ENCODE data around the gene HDAC2.

Gene HDAC2

GRCh38 chr6:113907102-113907815, 63.7 kb downstream of the HDAC2 start:
- peaks cover 11% of the 10 kb centered on the region for H3K4me1 ChIP-seq (ENCODE audit: insufficient read depth, low read length)
- no peaks in the 10 kb centered on the region for H3K27me3 ChIP-seq (ENCODE audit: control insufficient read depth in 1 of 2, insufficient read depth in 2 of 2, low read length in 2 of 2)
- H3K9me3 ChIP-seq (ENCODE audit: low read length), result no peaks in the 10 kb centered on the region
- H3K9ac ChIP-seq (ENCODE audit: low read length), result no peak overlapping the region
- no peak overlapping the region for H3K4me3 ChIP-seq (ENCODE audit: low read depth in 1 of 2, low read length in 2 of 2)
- H3K36me3 ChIP-seq (ENCODE audit: insufficient read depth, low read length), result no peaks in the 10 kb centered on the region
- no peak overlapping the region for H3K27ac ChIP-seq (ENCODE audit: low read depth, low read length)

- Histone ChIP-seq H3K9ac (ENCODE audit: low read length) (peak overlapping the region; percentile 10), H3K27me3 (ENCODE audit: control insufficient read depth in 1 of 2, insufficient read depth in 2 of 2, low read length in 2 of 2) (no peaks in the 10 kb centered on the region), H3K27ac (ENCODE audit: low read depth, low read length) (peak overlapping the region; percentile 9), H3K36me3 (ENCODE audit: insufficient read depth, low read length) (no peaks in the 10 kb centered on the region), H3K4me3 (ENCODE audit: low read depth in 1 of 2, low read length in 2 of 2) (peak overlapping the region in 1 of 2 donors; percentile 15), H3K9me3 (ENCODE audit: low read length) (no peaks in the 10 kb centered on the region), H3K4me1 (ENCODE audit: insufficient read depth, low read length) (peaks cover 16% of the 10 kb centered on the region)
Measured at GRCh38 chr6:113903666-113904330, 67.2 kb downstream of the HDAC2 start.

DNA sequence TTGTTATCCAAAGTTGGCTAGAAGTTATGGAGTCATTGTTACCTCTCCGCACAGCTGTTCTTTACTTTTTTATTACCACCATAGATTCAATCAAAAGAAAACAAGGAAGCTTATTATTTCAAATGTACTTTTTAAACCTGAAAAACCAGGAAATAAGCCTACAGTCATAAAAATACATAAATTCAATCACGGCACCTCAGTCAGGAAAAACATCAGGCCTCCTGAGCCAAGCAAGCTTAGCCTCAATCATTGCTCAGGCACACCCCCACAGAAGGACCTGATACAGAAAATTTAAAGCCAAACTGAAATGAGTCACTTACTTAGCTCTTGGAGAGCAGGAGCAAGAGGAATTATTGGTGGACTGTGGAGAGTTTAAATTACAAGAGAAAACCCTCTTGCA, 69.5 kb downstream of the HDAC2 start:
- H3K36me3 ChIP-seq (ENCODE audit: insufficient read depth, low read length), result no peaks in the 10 kb centered on the region
- H3K4me3 ChIP-seq (ENCODE audit: low read depth in 1 of 2, low read length in 2 of 2), result no peak overlapping the region
- H3K27me3 ChIP-seq (ENCODE audit: control insufficient read depth in 1 of 2, insufficient read depth in 2 of 2, low read length in 2 of 2), result no peaks in the 10 kb centered on the region
- H3K9ac ChIP-seq (ENCODE audit: low read length), result no peak overlapping the region
- H3K4me1 ChIP-seq (ENCODE audit: insufficient read depth, low read length), result peaks cover 17% of the 10 kb centered on the region
- no peak overlapping the region for H3K27ac ChIP-seq (ENCODE audit: low read depth, low read length)
- no peaks in the 10 kb centered on the region for H3K9me3 ChIP-seq (ENCODE audit: low read length)

DNA sequence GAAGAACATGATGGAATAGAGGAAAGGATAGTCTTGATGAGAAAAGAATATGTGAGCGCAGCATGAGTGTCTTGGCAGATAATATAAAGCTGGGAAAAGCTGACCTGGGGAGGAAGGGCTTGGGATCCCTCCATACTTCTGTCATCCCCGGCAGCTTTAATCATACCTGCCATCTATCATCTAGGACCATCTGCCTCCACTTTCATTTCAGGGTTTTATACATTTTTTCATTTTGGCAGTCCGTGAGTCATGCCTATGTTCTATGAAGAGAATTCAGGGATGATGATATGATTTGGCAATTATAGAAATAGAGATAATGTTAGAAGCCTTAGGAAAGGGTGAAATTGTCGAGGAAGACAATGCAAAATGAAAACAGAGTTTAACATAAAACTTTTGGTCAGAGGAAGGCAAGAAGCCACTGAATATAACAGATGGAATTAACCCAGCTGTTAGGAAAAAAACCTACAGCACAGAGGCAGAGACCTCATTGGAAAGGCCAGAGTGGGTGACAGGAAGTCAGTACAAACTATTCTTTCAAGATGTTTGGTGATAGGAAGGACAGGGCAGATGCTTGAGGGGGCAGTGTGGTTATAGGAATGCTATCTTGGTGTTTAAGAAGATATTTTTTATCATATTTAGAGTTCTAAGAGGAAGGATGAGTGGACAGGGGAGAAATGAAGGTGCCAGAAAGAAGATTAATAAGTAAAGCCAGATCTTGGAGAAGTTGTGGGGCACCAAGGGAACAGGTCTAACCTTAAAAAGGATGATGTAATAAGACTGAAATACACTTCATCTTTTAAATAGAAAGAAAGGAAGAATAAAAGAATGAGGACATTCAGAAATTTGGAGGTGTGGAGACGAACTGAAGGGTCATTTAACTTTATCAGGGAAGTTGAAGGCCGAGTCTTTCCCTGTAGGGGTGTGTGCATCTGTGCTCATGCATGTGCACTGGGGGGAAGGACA, 76.0 kb downstream of the HDAC2 start:
- Histone ChIP-seq H3K9ac (ENCODE audit: low read length) (no peak overlapping the region), H3K4me1 (ENCODE audit: insufficient read depth, low read length) (peaks cover 10% of the 10 kb centered on the region), H3K27ac (ENCODE audit: low read depth, low read length) (no peak overlapping the region), H3K4me3 (ENCODE audit: low read depth in 1 of 2, low read length in 2 of 2) (no peak overlapping the region), H3K9me3 (ENCODE audit: low read length) (no peaks in the 10 kb centered on the region), H3K27me3 (ENCODE audit: control insufficient read depth in 1 of 2, insufficient read depth in 2 of 2, low read length in 2 of 2) (no peaks in the 10 kb centered on the region), H3K36me3 (ENCODE audit: insufficient read depth, low read length) (no peaks in the 10 kb centered on the region)

GRCh38 chr6:113893866-113894265, 77.1 kb downstream of the HDAC2 start:
- no peaks in the 10 kb centered on the region for H3K9me3 ChIP-seq (ENCODE audit: low read length)
- H3K4me1 ChIP-seq (ENCODE audit: insufficient read depth, low read length), result peaks cover 10% of the 10 kb centered on the region

DNA sequence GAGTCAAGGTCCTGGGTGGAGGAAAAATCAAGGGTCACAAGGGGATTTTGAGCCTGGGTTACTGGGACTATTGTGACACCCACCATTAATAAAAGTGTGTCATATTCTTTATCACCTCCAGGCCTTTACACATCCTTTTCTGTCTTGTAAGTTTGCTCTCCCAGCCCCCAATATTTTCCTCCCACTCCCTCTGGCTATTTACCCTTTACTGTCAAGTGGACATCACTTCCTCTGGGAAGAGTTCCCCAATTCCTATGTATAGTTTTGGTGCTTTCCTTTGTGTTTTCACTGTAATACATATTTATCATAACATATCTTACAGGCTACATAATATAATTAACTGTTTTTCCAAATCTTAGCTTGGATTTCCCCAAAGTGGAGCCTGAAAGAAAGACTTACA, 77.5 kb downstream of the HDAC2 start:
- no peaks in the 10 kb centered on the region for H3K9me3 ChIP-seq (ENCODE audit: low read length)
- peaks cover 10% of the 10 kb centered on the region for H3K4me1 ChIP-seq (ENCODE audit: insufficient read depth, low read length)
- no peak overlapping the region for H3K27ac ChIP-seq (ENCODE audit: low read depth, low read length)
- no peaks in the 10 kb centered on the region for H3K27me3 ChIP-seq (ENCODE audit: control insufficient read depth in 1 of 2, insufficient read depth in 2 of 2, low read length in 2 of 2)
- no peak overlapping the region for H3K9ac ChIP-seq (ENCODE audit: low read length)
- no peaks in the 10 kb centered on the region for H3K36me3 ChIP-seq (ENCODE audit: insufficient read depth, low read length)
- no peak overlapping the region for H3K4me3 ChIP-seq (ENCODE audit: low read depth in 1 of 2, low read length in 2 of 2)

More at GRCh38 chr6:113893866-113894265, 77.1 kb downstream of the HDAC2 start:
- H3K4me3 ChIP-seq (ENCODE audit: low read depth in 1 of 2, low read length in 2 of 2), result no peak overlapping the region
- H3K27ac ChIP-seq (ENCODE audit: low read depth, low read length), result no peak overlapping the region
- H3K36me3 ChIP-seq (ENCODE audit: insufficient read depth, low read length), result no peaks in the 10 kb centered on the region
- H3K27me3 ChIP-seq (ENCODE audit: control insufficient read depth in 1 of 2, insufficient read depth in 2 of 2, low read length in 2 of 2), result no peaks in the 10 kb centered on the region
- H3K9ac ChIP-seq (ENCODE audit: low read length), result no peak overlapping the region

GRCh38 chr6:113888956-113889630, 81.9 kb downstream of the HDAC2 start:
- Histone ChIP-seq H3K9me3 (ENCODE audit: low read length) (no peaks in the 10 kb centered on the region), H3K9ac (ENCODE audit: low read length) (no peak overlapping the region), H3K4me3 (ENCODE audit: low read depth in 1 of 2, low read length in 2 of 2) (no peak overlapping the region), H3K27me3 (ENCODE audit: control insufficient read depth in 1 of 2, insufficient read depth in 2 of 2, low read length in 2 of 2) (no peaks in the 10 kb centered on the region), H3K27ac (ENCODE audit: low read depth, low read length) (no peak overlapping the region), H3K4me1 (ENCODE audit: insufficient read depth, low read length) (no peaks in the 10 kb centered on the region), H3K36me3 (ENCODE audit: insufficient read depth, low read length) (no peaks in the 10 kb centered on the region)

DNA sequence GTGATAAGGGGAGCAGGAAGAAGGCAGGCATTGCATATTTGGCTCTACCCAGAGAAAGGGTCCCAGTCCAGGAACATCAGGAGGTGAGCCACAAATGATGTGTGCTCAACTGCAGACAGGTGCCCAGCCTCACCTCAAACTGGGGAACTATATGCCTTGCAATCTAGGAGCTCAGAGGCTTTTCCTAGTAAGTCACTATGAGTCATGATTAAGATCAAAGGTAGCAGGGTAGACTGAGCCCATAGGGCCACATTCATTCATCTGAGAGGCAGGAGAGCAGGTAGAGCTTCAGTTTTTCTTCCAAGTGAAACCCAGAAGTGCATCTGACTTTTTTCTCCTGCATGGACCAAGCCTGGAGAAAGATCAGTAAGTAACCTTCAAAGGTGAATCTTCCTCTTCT, 82.5 kb downstream of the HDAC2 start:
- Histone ChIP-seq H3K9ac (ENCODE audit: low read length) (no peak overlapping the region), H3K9me3 (ENCODE audit: low read length) (no peaks in the 10 kb centered on the region), H3K27me3 (ENCODE audit: control insufficient read depth in 1 of 2, insufficient read depth in 2 of 2, low read length in 2 of 2) (no peaks in the 10 kb centered on the region), H3K27ac (ENCODE audit: low read depth, low read length) (no peak overlapping the region), H3K36me3 (ENCODE audit: insufficient read depth, low read length) (no peaks in the 10 kb centered on the region), H3K4me3 (ENCODE audit: low read depth in 1 of 2, low read length in 2 of 2) (no peak overlapping the region), H3K4me1 (ENCODE audit: insufficient read depth, low read length) (no peaks in the 10 kb centered on the region)

GRCh38 chr6:113886512-113886911, 84.4 kb downstream of the HDAC2 start:
- H3K27ac ChIP-seq (ENCODE audit: low read depth, low read length), result no peak overlapping the region
- H3K4me1 ChIP-seq (ENCODE audit: insufficient read depth, low read length), result peaks cover 13% of the 10 kb centered on the region
- H3K4me3 ChIP-seq (ENCODE audit: low read depth in 1 of 2, low read length in 2 of 2), result no peak overlapping the region
- no peaks in the 10 kb centered on the region for H3K9me3 ChIP-seq (ENCODE audit: low read length)
- H3K9ac ChIP-seq (ENCODE audit: low read length), result no peak overlapping the region
- H3K36me3 ChIP-seq (ENCODE audit: insufficient read depth, low read length), result no peaks in the 10 kb centered on the region
- no peaks in the 10 kb centered on the region for H3K27me3 ChIP-seq (ENCODE audit: control insufficient read depth in 1 of 2, insufficient read depth in 2 of 2, low read length in 2 of 2)

DNA sequence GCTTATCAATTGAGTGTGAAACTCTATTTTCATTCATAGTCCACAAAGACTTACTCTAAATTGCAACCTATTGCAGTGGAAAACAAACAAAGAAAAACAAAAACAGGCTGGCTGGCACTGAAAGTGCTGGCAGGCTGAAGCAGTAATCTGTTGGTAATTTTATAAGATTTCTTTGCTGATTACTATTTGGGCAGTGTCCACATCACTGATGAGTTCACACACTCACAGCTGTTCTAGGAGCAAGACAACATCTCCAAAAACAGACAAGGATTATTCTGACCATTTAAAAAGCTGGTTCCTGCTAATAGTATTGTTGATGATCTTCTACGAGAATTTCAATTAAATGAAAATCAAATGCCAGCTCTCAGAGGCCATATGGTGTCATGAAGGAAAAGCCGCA, 86.9 kb downstream of the HDAC2 start:
- no peak overlapping the region for H3K27ac ChIP-seq (ENCODE audit: low read depth, low read length)
- no peaks in the 10 kb centered on the region for H3K9me3 ChIP-seq (ENCODE audit: low read length)
- no peaks in the 10 kb centered on the region for H3K27me3 ChIP-seq (ENCODE audit: control insufficient read depth in 1 of 2, insufficient read depth in 2 of 2, low read length in 2 of 2)
- H3K4me1 ChIP-seq (ENCODE audit: insufficient read depth, low read length), result peaks cover 13% of the 10 kb centered on the region
- H3K36me3 ChIP-seq (ENCODE audit: insufficient read depth, low read length), result no peaks in the 10 kb centered on the region
- no peak overlapping the region for H3K9ac ChIP-seq (ENCODE audit: low read length)
- no peak overlapping the region for H3K4me3 ChIP-seq (ENCODE audit: low read depth in 1 of 2, low read length in 2 of 2)

All from muscle layer of colon (tissue), 2 donors.